NCI-H1436 (cell line): ENCODE measurements around the gene TBCEL.

ENCODE experiments used
- DNase-seq: peaks from one replicate; lab custom pipeline; 2025; lab: John Stamatoyannopoulos, UW

Gene TBCEL

DNA sequence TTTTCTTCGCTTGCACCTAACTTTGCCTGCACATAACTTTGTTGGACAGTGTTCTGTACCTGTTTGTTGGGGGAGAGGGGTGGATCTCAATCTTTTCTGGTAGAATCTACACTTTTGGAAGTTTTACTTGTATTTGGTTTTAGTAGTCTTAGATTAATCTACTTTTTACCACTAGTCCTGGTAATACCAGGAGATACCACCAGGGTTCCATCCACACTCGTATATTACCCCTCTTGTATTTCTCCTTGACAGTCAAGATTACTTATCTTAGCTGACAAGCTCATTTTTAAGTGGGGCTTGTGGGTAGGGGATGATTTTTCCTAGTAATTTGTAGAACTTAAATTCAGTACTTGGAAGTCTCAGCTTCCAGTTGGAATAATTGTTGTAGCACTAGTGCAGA is 39.8 kb downstream of the TBCEL start:
- DNase-seq, result no peak

- DNase-seq, result no peak
Observed at GRCh38 chr11:121066623-121067022, 42.7 kb downstream of the TBCEL start.

DNA sequence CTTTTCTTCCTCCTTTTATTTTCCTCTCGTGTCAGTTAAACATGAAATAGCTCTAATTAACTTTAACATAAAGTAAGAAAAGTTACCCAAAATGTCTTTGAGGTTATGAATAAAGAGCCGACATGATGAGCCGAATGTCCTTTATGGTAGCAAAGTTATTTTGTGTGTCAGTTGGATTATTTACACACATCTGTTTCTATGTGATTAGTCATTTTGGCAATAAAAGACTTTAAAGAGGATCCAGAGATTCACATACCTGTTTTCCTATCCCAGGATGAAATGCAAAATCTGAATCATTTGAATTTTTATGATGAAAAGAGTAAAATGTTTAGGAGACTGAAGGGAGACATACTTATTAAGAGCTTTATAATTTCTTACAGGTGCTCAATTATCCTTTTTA is 43.1 kb downstream of the TBCEL start:
- no peak for DNase-seq

DNA sequence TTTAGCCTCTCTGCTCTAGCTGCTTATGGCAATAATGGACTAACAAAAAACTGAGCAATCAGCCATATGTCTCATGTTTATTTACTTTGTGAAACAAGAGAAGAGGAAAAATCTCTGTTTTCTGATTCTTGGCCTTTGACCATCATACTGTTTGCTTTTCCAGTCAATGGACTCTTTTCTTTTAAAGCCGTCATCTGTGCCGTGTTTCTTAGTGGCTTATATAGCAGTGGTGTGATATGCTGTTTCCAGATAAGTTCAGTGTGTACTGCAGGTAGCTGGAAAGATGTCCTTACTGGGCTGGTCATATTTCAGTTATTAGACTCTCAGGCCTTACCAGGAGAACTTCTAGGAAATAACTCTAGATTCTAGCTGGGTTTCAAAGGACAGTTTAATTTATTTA is 43.6 kb downstream of the TBCEL start:
- no peak for DNase-seq

GRCh38 chr11:121067962-121068647 is 44.2 kb downstream of the TBCEL start:
- DNase-seq, result no peak

DNA sequence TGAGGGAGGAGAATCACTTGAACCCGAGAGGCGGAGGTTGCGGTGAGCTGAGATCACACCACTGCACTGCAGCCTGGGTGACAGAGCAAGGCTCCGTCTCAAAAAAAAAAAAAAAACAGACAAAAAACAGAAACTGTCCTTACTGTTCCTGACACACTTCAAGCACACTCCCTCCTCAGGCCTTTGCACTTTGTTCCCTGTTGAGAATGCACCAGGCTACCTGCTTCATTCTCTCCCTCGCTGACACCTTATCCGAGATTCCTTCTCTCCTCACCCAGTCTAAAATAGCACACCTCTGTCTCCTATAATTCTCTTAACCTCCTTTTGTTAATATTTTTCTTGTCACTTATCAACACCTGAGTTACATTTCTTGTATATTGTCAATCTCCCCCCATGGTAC is 44.9 kb downstream of the TBCEL start:
- DNase-seq, result no peak

GRCh38 chr11:121070951-121071845 is 47.3 kb downstream of the TBCEL start:
- DNase-seq, result no peak

DNA sequence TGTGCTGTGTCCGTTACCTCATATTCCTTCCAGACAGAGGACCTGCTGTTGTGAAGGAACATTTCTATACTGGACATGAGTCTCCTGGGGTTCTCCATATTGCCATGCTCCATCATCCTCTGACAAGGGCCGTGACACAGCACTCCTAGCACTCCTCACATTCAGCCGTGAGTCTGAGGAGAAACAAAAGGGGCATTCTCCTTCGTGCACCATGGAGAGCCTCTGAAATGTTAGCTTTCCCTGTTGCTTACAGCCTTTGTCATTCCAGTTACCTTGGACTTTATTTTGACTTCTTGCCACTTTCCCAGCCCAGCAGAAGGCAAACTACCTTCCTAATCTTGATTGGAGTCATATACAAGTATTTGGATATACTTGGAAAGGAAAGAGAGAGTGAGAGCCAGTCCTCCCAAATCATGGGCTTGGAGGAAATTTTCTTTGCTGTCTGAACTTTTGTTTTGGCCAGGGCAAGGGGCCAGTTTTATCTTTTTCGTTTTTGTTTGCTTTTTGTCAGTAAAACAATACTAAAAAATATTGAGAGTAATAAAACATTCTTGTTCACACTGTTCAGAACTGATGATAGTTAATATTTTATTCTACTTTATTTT is 48.0 kb downstream of the TBCEL start:
- DNase-seq, result no peak

GRCh38 chr11:121081321-121081720 is 57.4 kb downstream of the TBCEL start:
- no peak for DNase-seq

DNA sequence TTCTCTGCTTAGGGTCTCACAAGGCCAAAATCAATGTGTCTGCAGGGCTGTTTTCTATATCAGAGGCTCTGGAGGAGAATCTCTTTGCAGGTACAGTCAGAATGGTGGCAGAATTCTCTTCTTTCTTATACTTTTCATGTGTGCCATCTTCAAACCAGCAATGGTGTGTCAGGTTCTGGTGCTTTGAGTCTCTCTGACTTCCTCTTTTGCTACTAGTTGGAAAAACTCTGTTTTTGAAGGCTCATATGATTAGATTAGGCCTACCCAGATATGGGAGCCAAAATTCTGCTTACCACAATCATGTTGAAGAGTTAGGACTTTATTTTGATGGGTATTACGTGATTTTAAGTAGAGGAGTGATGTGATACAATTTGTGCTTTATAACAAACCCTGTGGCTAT is 58.3 kb downstream of the TBCEL start:
- no peak for DNase-seq

DNA sequence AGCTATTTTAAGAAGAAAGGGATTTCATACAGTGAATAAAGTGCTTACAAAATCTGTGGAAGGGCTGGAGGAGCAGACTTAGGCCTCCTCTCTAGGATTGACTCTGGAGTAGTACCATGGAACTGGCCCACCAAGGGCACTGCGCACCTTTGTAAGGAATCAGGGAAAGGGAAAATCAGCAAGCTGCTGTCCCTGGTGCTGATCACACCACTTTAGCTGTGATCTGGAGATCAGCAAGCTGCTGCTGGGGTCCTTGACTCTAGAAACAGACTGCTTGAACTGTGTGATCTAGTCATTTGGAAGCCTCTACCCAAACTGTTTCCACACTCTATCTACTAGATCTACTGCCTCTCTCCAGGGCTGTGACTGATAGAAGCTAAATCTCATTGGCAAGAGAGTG is 58.8 kb downstream of the TBCEL start:
- DNase-seq, result no peak

GRCh38 chr11:121086866-121087265 is 63.0 kb downstream of the TBCEL start:
- DNase-seq, result no peak

GRCh38 chr11:121089566-121089965 is 65.7 kb downstream of the TBCEL start:
- DNase-seq, result no peak

- DNase-seq, result no peak
Observed at GRCh38 chr11:121090145-121090721, 66.3 kb downstream of the TBCEL start.

GRCh38 chr11:121091492-121092152 is 67.7 kb downstream of the TBCEL start:
- DNase-seq, result no peak

DNA sequence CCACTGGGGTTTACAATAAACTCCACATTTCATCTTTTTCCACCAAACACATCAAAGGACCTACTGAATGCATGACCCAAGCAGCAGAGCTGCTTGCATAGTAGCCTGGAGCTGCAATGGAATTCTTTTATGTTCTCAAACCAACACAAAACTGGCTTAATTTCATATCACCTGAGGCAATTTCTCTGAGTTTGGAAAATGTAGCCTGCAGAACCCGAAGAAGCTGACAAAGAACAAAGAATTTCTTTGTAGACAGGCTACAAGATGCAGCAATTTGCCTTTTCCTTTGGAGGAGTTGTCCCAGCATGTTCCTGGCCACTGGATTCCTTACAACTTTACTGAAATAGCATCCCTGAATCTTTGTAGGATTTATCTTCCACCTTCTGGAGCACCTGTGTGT is 71.7 kb downstream of the TBCEL start:
- DNase-seq, result no peak

DNA sequence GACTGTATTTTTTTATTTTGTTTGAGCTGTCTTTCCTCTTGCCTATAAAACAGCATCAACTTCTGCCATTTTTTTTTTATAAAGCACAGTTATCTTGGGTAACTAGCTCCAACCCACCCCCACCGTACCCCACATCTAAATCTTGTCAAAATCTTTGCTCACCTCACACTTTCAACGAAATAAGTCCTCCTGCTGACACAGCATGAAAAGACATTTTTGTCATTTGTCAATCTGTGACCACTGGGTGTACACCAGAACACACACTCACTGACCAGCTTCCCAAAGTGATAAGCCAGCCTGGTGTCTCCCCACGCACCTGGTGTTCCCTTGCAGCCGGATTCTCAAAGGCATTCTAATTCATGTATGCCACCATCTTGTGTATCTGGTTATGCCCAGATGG is 75.5 kb downstream of the TBCEL start:
- no peak for DNase-seq

DNA sequence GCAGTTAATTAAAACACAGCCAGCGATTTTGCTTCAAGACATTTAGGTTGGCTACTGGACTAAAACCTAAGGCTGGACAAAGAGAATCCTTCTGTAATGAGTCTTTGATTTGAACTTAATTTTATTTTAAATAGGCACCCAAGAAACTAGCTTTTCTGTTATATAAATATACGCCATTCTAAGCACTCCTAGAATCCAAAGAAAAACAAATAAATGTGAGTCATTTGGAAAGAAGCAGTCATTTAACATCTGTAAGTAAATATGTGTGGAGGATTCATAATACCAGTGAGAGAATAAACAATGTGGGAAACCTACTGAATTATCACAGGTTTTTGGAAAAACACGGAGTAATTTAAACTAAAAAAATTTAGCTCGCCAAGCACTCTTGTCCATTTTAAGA is 76.0 kb downstream of the TBCEL start:
- no peak for DNase-seq

DNA sequence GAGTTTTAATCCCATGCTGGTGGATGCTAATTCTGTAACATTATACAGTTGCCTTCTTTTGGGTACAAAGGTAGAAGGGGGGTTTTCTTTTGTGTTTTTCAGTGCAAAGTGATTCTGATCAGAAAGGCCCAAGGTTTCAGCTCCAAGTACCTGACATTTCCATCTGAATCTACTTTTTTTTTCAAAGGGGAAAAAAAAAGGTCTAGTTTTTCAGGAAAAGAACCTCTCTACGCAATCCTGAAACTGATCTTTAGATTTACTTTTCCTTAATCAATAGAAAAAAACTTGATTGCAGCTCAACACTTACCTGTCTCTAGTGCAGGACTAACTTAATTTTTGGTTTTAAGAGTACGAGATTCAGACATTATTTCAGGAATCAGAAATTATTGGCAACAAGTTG is 77.0 kb downstream of the TBCEL start, which contains the start of gene TECTA:
TSS of gene TECTA (plus strand) at position 301 of the 400 bp plus-strand sequence. CDS start 1,423 bp downstream, outside the sequence.
- DNase-seq, result no peak

DNA sequence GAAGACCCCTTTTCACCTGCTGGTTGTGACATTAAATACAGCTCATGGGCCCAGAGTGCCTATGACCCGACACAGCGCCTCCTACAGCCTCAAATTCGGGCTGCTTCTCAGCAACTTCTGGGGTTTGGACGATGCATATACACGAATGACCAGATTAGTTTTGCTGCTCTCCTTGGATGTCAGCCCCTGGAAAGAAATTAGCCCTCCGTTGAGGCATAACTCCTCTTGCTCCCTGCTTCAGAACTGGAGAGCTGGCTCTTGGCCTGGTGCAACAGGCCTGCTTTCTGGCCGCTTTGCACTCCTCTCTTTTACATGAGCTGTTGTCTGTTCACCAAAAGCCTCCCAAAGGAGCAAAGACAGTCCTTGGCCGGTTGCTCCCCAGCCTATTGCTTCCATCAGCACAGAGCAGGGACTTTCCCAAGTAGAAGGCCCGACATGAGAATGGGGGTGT is 80.4 kb downstream of the TBCEL start:
- DNase-seq, result no peak

- DNase-seq, result no peak
Observed at GRCh38 chr11:121105063-121105480, 81.2 kb downstream of the TBCEL start.
